ENCODE measurements around the gene LRRC46.

DNA sequence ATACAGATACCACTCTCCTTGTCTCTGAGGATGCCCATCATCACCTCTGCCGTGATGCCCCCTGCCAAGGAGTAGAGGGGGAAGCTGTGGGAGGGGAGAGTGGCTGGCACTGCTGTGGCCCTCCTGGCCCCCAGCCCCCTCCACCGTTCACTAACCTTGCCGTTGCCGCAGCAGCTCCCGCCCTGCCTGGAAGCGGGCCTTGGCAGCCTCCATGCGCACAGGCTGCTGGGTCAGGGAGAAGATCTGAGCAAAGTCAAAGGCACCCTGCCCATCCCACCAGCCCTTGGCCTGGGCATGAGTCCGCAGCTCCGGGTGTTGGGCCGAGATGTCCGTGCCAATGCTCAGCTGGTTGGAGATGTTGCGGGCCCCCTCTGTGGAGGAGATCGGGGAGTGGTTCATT lies 7.2 kb downstream of the LRRC46 start:
- no peak for TF ChIP-seq GATA3 (IDR thresholded peaks at IDR 0.05; ENCODE audit: low read depth, low read length)
- TF ChIP-seq GATA2 (IDR thresholded peaks at IDR 0.05; ENCODE audit: low read depth, low read length): no peak
